Measurements from ENCODE around the gene CLMP.

CLMP gene

DNA sequence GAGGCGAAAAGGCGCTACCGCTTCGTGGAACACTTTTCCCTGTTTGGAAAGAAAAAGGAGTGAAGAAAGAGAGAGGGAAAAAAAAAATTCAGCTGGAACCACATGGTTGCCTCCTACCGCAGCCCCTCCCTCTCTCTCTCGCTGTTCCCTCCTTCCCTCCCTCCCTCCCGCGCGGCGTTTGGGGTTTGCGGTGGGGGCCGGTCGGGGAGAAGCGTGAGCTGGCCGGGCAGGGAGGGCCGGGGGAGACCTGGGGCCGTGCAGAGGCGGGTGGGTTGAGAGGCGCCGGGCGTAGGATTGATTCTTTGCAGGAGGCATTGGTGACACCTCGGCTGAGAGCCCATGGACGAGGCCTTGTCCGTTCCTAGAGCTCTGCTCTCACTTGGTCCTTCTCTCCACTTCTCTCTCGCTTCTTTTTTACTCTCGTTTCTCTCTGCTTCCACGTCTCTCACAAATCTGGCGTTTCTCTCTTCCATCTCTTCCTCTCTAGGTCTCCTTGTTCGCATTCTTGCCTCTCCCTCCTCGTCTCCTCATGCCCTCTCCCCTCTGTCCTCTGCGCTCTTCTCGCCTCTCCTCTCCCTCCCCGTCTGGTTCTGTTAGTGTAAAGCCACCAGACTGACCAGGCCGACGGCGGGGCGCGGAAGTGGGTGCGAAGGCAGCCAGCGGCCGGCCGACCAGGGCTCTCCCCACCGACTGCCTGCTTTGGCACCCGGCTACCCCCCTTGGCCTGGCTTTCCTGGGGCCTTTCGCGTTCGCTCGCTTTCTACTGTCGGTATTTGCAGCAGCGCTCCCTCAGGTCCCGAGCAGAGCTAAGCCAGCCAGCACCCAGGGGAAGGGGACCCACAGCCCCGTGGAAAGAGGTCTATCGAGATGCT is at the start of gene CLMP:
Gene CLMP (minus strand): TSS at position 61 of the 872 bp plus-strand sequence. CDS start 308 bp downstream, outside the sequence.
- DNase-seq (ENCODE audit: low read depth): no peak

DNA sequence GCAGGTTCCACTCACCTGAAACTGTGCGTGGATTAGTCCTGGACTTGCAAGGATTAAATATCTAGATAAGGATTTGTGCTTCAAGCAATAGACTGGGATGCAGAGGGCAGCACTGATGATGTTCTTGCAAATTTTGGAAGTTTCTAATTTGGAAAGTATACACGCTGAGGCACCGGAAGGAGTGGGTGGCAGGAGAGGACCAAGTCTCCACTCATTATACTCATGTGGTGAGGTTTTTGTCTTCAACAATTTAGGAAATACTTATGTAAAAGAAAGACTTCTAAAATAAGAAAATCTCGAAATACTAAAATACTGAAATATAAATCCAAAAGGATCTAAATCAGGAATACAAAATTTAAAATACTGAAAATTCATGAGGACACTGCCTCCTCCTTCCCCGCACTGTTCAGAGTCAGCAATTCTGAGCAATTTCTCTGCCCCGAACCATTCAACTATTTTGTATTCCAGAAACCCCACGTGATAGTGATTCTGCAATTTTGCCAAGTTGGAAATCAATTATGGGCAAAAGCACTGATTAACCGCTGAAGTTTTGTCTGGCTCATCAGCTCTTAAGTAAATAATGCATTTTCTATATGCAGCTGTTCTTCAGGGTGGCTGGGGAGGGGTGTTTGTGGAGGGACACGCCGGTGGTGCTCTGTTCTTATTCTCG is 47.0 kb upstream of the CLMP start:
- no peak for DNase-seq (ENCODE audit: low read depth)

- no peak for DNase-seq (ENCODE audit: low read depth)
These were observed 46.2 kb upstream of the CLMP start for GRCh38 chr11:123241294-123241693.

DNA sequence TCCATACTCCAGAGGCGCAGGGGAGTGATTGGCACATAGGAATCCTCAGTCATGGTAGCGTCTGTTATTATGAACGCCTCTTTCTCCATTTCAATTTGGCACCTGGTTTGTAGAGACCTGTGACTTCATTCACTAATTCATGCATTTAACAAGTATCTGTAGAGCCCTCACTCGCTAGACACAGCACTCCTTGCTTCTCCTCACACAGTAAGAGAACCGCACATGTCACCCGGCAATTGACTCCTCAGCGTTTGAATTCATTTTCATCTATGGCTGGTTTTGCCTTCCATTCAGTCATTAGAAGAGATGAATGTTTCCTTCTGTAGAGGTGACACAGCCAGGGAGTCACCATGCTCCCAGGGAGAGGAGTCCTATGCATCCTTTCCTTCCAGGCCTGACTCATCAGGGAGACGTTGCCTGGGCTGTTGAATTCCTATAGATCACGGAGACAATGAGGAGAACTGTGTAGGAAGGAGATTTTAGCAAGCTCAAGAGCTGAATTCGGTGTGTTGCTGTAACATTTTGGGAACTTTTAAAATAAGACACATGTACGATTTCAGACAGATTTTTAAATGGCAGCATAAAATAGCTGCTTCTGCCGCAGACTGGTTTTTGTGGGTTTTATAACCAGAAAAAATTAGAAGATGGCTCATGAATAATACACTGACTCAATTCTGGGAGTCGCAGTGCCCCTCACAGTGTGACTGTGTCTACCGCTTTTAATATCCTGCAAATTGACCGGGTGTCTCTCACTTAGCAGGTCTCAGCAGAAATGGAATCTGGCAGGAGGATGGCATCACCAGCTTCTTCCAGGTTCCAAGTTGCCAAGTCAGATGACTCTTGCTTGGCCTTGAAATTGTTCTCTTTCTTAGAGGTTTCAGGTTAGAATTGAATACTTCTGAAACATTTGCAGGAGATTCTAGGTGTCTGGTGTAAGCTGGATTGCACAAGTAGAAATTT is 44.4 kb upstream of the CLMP start:
- no peak for DNase-seq (ENCODE audit: low read depth)

GRCh38 chr11:123238297-123238696 is 43.2 kb upstream of the CLMP start:
- no peak for DNase-seq (ENCODE audit: low read depth)

DNA sequence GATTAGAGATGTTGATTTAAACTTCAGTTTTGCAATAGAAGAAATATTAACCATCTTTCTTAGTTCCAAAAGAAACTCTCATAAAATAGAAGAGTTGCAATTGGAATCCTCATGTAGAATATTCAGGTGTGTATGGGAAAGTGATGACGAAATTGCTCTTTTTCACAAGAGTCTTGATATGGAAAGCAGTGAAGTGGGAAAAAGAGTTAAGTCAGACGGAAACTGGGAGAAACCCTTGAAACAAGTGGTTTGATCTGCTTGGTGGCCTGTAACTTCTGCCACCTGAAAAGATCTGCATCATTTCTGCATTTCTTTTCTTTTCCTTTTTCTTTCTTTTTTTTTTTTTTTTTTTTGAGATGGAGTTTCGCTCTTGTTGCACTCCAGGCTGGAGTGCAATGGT is 41.8 kb upstream of the CLMP start:
- no peak for DNase-seq (ENCODE audit: low read depth)

- DNase-seq (ENCODE audit: low read depth): no peak
These were observed 40.7 kb upstream of the CLMP start for GRCh38 chr11:123235656-123236261.

DNA sequence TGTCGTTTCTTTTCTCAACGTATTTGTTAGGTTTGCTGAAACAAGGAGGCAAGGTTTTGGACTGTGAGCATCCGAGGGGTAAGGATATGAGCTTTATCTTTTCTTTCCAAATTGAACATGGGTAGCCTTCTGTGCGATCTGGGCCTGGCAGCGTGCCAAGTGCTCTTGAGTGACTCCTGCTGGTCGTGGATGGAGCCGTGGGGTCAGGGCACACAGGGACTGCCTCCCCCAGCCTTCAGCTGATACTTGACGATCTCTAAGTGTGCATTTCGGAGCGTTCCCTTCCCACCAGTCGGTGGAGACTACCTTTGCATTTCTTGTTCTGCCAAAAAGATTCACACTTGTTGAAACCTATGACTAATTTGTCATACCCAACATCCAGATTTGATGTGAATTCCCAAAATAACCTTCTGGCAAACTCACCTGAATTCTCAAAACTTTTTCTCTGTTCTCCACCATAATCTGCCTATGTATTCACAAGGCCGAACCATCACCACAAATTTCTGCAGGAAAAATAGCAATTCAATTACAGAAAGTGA is 40.1 kb upstream of the CLMP start:
- peak; percentile 15 for DNase-seq (ENCODE audit: low read depth)

DNA sequence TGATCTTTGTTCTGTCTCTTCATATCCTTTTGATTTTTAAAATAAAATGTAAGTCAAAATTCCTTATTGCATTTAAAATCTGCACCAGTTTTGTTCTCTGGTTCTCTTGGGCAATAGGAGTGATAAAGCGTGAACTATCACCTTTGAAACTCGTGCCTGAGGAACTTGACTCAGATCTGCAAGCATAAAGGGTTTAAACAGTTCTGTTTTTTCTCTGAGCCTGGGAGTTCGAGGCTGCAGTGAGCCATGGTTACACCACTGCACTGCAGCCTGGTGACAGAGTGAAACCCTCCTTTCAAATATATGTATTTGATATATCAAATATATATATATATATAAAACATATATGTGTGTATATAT is 38.9 kb upstream of the CLMP start:
- DNase-seq (ENCODE audit: low read depth): no peak

GRCh38 chr11:123233280-123233974 is 38.4 kb upstream of the CLMP start:
- DNase-seq (ENCODE audit: low read depth): no peak

DNA sequence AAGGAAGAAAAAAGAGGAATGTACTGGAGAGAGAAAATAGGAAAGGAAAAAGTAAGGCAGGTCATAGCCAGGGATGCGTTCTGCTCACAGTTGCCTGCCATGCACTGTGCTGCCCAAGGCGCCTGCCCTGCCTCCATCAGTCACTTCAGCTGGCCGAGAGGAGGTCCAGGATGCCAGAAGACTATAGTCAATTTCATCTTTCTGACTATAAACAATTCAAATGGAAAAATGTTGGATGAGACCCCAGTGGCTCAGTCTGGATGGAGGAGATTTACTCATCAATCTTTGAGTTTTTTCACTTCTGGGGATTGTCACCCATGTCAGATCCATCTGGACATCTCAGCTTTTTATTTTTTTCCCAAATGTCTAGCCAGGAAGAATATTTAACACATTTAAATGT is 36.7 kb upstream of the CLMP start:
- no peak for DNase-seq (ENCODE audit: low read depth)

DNA sequence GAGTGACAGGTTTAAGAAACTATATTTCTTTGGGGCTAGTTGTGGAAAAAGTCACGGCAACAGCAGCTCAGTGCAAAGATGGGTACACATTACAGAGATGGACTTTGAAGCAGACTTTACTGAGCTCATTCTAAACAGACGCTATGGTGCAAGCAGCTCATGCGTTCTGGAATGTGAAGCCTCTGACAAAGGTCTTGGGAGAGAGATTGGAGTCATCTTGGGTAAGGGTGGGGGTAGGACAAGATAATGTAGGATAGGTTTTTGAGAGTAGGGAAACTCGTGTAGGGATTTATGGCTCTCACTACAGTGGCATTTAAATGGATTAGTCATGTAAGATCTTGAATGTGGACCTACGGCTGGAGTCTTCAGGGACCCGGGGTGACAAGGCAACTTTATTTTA is 36.2 kb upstream of the CLMP start:
- DNase-seq (ENCODE audit: low read depth): no peak

DNA sequence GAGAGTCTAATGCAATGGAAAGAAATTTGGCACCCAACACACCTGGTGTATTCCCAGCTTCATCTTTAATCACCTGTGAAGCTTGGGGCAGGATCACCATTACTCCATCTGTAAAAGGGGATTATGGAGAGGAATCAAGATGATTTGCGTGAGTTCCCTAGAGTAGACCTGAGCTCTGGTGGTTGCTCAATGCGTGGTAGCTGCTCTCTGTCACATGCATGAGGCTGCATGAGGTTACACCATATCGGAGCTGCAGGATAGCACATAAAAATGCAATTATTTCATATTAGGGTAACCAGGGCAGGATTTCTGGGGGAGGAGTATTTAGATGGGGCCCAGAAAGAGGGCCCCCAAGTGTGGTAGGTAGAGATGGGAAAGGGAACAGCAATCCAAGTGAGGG is 35.3 kb upstream of the CLMP start:
- DNase-seq (ENCODE audit: low read depth): no peak

DNA sequence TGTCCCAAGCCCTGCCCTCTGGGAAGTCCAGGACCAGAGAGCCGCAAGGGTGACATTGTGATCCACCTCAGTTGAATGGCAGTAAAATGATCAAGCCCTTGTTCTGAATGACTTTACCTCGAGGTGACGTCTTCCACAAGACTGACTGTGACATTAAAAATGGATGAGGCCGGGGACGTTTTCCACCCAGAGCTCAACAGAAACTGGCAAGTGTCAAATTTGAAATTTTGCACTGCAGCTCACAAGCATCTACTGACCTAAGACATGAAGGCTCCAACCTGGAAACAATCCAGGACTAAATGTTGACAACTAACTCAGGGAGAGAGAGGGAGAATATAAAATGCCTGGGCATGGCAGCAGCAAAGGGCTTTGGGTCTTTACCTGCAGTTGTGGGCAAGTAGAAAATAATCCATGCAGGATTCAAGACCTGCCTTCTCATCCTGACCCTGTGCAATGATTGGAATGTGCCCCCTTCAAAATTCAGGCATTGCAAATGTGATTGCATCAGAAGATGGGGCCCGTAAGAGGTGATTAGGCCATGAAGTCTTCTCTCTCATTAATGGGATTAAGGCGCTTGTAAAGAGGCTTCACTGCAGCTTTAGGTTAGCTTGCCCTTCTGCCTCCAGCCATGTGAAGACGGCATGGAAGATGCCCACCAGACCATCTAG is 33.6 kb upstream of the CLMP start:
- DNase-seq (ENCODE audit: low read depth): no peak

DNA sequence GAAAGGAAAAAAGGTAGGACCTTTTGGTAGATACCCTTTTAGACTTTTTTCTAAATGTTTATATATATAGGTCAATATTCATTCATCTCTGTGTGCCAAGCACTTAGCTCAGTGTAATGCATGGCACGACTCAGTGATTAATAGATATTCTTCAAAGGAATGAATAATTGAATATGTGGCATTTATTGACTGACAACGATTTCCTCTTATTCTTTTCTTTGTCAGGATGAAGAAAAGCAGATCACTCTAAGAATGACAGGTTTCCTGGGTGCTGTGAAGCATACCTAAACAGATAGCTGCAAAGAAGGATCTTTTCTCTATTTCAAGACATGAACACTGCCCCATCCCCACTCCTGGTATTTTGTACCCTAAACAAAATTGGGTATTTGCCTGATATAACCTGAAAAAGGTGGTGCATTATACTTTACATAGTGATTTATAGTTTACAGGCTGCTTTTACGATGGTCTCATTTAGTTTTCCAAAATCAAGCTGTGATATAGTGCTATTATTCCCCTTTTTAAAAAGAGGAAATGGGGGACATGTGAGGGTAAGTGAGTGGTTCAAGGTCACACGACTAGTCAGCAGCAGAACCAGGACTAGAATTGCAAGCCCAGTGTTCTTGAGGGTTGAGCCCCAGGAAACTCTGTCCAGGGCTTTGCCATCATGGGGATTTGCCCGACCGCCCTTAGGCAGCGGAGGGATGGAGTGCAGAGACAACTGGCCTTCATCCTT is 32.9 kb upstream of the CLMP start:
- DNase-seq (ENCODE audit: low read depth): no peak

- no peak for DNase-seq (ENCODE audit: low read depth)
These were observed 26.5 kb upstream of the CLMP start for GRCh38 chr11:123221584-123221983.

- no peak for DNase-seq (ENCODE audit: low read depth)
These were observed 26.1 kb upstream of the CLMP start for GRCh38 chr11:123221096-123221561.

DNA sequence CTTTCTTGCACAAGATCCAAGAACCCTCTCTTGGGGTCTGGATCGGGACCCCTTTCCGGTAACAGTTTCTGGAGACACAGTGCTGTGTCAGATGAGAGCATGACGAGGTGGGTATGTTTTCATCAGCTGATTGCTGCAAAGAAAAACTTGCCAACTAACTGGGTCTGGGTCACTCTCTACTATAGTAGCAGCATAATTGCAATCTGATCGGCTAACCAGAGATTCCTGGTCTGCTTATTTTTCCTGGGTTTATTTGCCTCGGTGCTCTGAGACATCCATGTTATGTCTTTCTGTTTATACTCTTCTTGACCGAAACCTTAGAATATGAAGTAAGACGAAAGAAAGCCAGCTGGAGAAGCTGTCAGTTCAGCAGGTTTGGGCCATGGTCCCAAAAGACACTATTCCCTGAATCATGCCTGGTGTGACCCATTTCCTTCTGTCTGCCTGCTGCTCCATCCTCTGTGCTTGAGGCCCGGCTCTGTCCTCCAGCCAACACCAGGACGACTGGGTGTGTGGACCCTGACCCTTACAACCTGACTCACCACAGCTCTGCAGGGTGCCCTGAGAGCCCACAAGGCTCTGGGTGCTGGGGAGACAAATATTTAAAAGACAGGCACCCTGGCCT is 24.1 kb upstream of the CLMP start:
- no peak for DNase-seq (ENCODE audit: low read depth)

DNA sequence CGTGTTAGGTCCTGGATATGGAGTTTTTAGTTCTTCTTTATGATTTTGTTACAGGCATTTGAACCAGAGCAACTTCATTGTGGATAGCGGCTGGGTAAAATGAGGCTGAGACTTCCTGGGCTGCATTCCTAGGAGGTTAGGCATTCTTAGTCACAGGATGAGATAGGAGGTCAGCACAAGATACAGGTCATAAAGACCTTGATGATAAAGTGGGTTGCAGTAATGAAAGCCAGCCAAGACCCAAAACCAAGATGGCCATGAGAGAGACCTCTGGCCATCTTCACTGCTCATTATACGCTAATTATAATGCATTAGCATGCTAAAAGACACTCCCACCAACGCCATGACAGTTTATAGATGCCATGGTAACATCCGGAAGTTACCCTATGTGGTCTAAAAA is 23.4 kb upstream of the CLMP start:
- DNase-seq (ENCODE audit: low read depth): no peak

Data from activated T-helper 1 cell treated with Interleukin-2 at 50 U/mL for 16 hours (primary cell).